Activated CD4-positive, alpha-beta memory T cell treated with anti-CD3 and anti-CD28 coated beads, Interleukin-2, amount 10 ng/mL, durations not matched to agents 7 days and 5 days (primary cell): ENCODE results near the gene CSF3R. TPM values are rescaled to one million over a fixed set of nuclear protein-coding genes. Genes with fewer than 3 reads are reported as not detected.

Source experiments
- CTCF ChIA-PET: fragments of 350-600 bp; sonication (Branson Sonifier 250); formaldehyde crosslinking; loops from one replicate; lab custom pipeline; 2021; ENCODE audit warnings: antibody characterized with exemption, inconsistent platforms; lab: Charles Lee
- POLR2A ChIA-PET: fragments of 350-600 bp; sonication (Branson Sonifier 250); formaldehyde crosslinking; loops from one replicate; lab custom pipeline; 2021; ENCODE audit warnings: antibody characterized with exemption; lab: Charles Lee
- DNase-seq: peaks from one replicate; pipeline ENCODE4 v3.0.0-alpha.2; 2020
- H3K27ac Mint-ChIP-seq: one replicate; pipeline ENCODE4 v1.8.0; 2021; ENCODE audit warnings: mild to moderate bottlenecking, mixed read lengths
- H3K27me3 Mint-ChIP-seq: one replicate; pipeline ENCODE4 v1.8.0; 2021; ENCODE audit warnings: mixed read lengths
- H3K36me3 Mint-ChIP-seq: one replicate; pipeline ENCODE4 v1.8.0; 2021; ENCODE audit warnings: low read depth, mixed read lengths
- H3K4me1 Mint-ChIP-seq: one replicate; pipeline ENCODE4 v1.8.0; 2021; ENCODE audit warnings: mixed read lengths
- H3K4me3 Mint-ChIP-seq: one replicate; pipeline ENCODE4 v1.8.0; 2021; ENCODE audit warnings: mild to moderate bottlenecking, mixed read lengths
- H3K9me3 Mint-ChIP-seq: one replicate; pipeline ENCODE4 v1.8.0; 2021; ENCODE audit warnings: mixed read lengths
- total RNA-seq, 2 experiments: library from RNA; stranded (reverse); gene quantifications; one replicate each; pipeline ENCODE4 v1.2.3, GENCODE V29; 2021

The CSF3R gene
- total RNA-seq = under 1 TPM; 0.43 TPM

- no peak within 1 kb of the TSS for H3K27ac Mint-ChIP-seq
- peaks cover 15% of the 10 kb centered on the region for H3K4me1 Mint-ChIP-seq
- H3K9me3 Mint-ChIP-seq = no peaks in the 10 kb centered on the region
- H3K36me3 Mint-ChIP-seq = no peaks in the 10 kb centered on the region
- DNase-seq = no peak
- peaks cover 19% of the 10 kb centered on the region for H3K27me3 Mint-ChIP-seq
- POLR2A ChIA-PET = interaction anchor here (0.9 kb wide), 1 partner anchor 11 kb away, joined by 3 read pairs; no protein-coding TSS in a partner anchor
- CTCF ChIA-PET = no interaction called here
- peak within 1 kb of the TSS; percentile 14 for H3K4me3 Mint-ChIP-seq
Observed at GRCh38 chr1:36482724-36483388, at the start of gene CSF3R. TSS of gene CSF3R (minus strand) at chr1:36482913. CDS start at chr1:36479496, 3,417 bp downstream.

GRCh38 chr1:36531833-36532232 lies 49.1 kb upstream of the CSF3R start:
- H3K27ac Mint-ChIP-seq = no peak overlapping the region
- POLR2A ChIA-PET = no interaction called here

GRCh38 chr1:36530791-36531190 lies 48.1 kb upstream of the CSF3R start:
- no peak overlapping the region for H3K27ac Mint-ChIP-seq
- no peak overlapping the region for H3K4me3 Mint-ChIP-seq
- no peaks in the 10 kb centered on the region for H3K9me3 Mint-ChIP-seq
- no peaks in the 10 kb centered on the region for H3K4me1 Mint-ChIP-seq
- CTCF ChIA-PET = no interaction called here
- POLR2A ChIA-PET = no interaction called here
- H3K27me3 Mint-ChIP-seq = peaks cover 7% of the 10 kb centered on the region
- no peaks in the 10 kb centered on the region for H3K36me3 Mint-ChIP-seq
- DNase-seq = no peak

More at GRCh38 chr1:36531833-36532232, 49.1 kb upstream of the CSF3R start:
- no peak overlapping the region for H3K4me3 Mint-ChIP-seq
- H3K27me3 Mint-ChIP-seq = peaks cover 13% of the 10 kb centered on the region
- H3K36me3 Mint-ChIP-seq = no peaks in the 10 kb centered on the region
- no peaks in the 10 kb centered on the region for H3K9me3 Mint-ChIP-seq
- CTCF ChIA-PET = interaction anchor here (3.7 kb wide), 1 partner anchor 16 kb away, joined by 20 read pairs; no protein-coding TSS in a partner anchor
- DNase-seq = no peak
- no peaks in the 10 kb centered on the region for H3K4me1 Mint-ChIP-seq

- ChIA-PET CTCF (interaction anchor here (1.0 kb wide), 1 partner anchor 20 kb away, joined by 3 read pairs; no protein-coding TSS in a partner anchor), POLR2A (no interaction called here)
- no peak for DNase-seq
- Mint-ChIP-seq H3K4me1 (no peaks in the 10 kb centered on the region), H3K27ac (no peak overlapping the region), H3K4me3 (no peak overlapping the region), H3K9me3 (no peaks in the 10 kb centered on the region), H3K27me3 (peaks cover 5% of the 10 kb centered on the region), H3K36me3 (no peaks in the 10 kb centered on the region)
Observed at GRCh38 chr1:36530261-36530660, 47.5 kb upstream of the CSF3R start.

DNA sequence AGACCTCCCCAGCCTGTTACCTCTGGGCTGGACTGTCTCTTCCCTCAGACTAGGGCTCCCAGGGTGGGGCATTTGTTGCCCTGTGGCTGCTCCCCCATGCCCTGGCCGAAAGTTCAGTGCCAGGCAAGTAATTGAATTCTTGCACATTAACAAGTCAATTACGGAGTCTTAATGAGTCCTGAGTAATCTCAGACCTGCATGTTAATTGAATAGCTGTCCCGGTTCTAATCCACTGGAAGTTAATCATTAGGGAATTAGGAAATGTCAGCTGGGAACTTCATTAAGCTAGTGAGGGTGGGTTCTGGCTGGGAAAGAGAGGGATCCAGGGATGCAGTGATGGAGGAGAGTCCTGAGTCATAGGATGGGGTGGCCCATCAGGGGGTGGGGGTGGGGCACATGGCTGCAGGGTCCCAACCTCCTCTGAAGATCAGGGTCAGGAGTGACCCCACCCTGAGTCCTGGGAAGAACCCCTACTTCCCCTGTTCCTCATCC lies 47.1 kb upstream of the CSF3R start:
- H3K4me1 Mint-ChIP-seq = peaks cover under 1% of the 10 kb centered on the region
- H3K27ac Mint-ChIP-seq = no peak overlapping the region
- no peak for DNase-seq
- H3K9me3 Mint-ChIP-seq = no peaks in the 10 kb centered on the region
- CTCF ChIA-PET = interaction anchor here (1.0 kb wide), 1 partner anchor 20 kb away, joined by 3 read pairs; no protein-coding TSS in a partner anchor
- H3K36me3 Mint-ChIP-seq = no peaks in the 10 kb centered on the region
- POLR2A ChIA-PET = no interaction called here
- H3K27me3 Mint-ChIP-seq = peaks cover 5% of the 10 kb centered on the region
- H3K4me3 Mint-ChIP-seq = no peak overlapping the region

- Mint-ChIP-seq H3K36me3 (no peaks in the 10 kb centered on the region), H3K4me1 (peaks cover 12% of the 10 kb centered on the region), H3K27ac (no peak overlapping the region), H3K27me3 (peaks cover 5% of the 10 kb centered on the region), H3K9me3 (no peaks in the 10 kb centered on the region), H3K4me3 (no peak overlapping the region)
- DNase-seq = no peak
- POLR2A ChIA-PET = interaction anchor here (0.6 kb wide), 1 partner anchor 373 kb away, joined by 3 read pairs; no protein-coding TSS in a partner anchor
- CTCF ChIA-PET = no interaction called here
Observed at GRCh38 chr1:36528361-36529349, 45.9 kb upstream of the CSF3R start.

DNA sequence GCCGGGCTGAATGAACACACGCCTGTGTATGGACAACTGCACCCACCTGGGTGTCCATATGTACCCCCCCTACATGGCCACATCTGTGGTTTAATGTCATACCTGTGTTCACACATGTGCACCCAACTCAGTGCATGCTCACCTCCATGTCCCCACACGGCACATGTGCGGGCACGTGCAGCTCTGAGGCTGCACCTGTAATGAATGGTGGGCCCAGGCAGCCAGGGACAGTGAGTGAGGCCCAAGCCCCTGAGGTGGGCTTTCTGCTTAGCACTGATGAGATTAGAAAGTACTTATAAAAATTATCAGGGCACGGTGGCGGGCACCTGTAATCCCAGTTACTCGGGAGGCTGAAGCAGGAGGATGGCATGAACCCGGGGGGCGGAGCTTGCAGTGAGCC lies 42.5 kb upstream of the CSF3R start:
- Mint-ChIP-seq H3K27ac (no peak overlapping the region), H3K4me1 (peaks cover 17% of the 10 kb centered on the region), H3K4me3 (no peak overlapping the region), H3K27me3 (no peaks in the 10 kb centered on the region), H3K36me3 (no peaks in the 10 kb centered on the region), H3K9me3 (no peaks in the 10 kb centered on the region)
- ChIA-PET CTCF (no interaction called here), POLR2A (no interaction called here)
- no peak for DNase-seq

GRCh38 chr1:36524359-36525062 lies 41.8 kb upstream of the CSF3R start:
- no peaks in the 10 kb centered on the region for H3K36me3 Mint-ChIP-seq
- CTCF ChIA-PET = no interaction called here
- H3K27me3 Mint-ChIP-seq = no peaks in the 10 kb centered on the region

DNA sequence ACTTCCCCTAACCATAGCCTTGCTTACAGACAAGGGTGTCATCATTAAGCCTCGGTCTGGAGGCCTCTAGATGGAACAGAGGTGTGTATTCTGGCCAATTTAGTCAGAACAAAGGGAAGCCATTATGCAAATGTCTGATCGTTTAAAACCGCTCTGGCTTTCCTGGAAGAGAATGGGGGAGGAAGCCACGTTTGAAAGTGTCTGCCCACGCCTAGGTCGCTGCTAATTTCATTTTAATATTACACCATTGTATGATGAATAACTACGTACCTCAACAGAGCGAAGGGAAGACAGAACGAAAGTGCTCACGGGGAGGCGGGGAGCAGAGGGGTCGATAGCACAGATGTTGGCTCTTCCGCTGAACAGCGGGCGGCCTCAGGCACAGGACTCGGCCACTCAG lies 41.1 kb upstream of the CSF3R start:
- CTCF ChIA-PET = interaction anchor here (1.7 kb wide), 1 partner anchor 52 kb away, joined by 6 read pairs; no protein-coding TSS in a partner anchor
- no peaks in the 10 kb centered on the region for H3K27me3 Mint-ChIP-seq
- H3K36me3 Mint-ChIP-seq = no peaks in the 10 kb centered on the region
- H3K27ac Mint-ChIP-seq = peak overlapping the region; percentile 38
- H3K4me3 Mint-ChIP-seq = peak overlapping the region; percentile 22
- no peak for DNase-seq
- H3K4me1 Mint-ChIP-seq = peaks cover 17% of the 10 kb centered on the region
- POLR2A ChIA-PET = no interaction called here
- no peaks in the 10 kb centered on the region for H3K9me3 Mint-ChIP-seq

More at GRCh38 chr1:36524359-36525062, 41.8 kb upstream of the CSF3R start:
- Mint-ChIP-seq H3K4me1 (peaks cover 17% of the 10 kb centered on the region), H3K4me3 (peak overlapping the region; percentile 22), H3K27ac (peak overlapping the region; percentile 38), H3K9me3 (no peaks in the 10 kb centered on the region)
- no peak for DNase-seq
- POLR2A ChIA-PET = no interaction called here

DNA sequence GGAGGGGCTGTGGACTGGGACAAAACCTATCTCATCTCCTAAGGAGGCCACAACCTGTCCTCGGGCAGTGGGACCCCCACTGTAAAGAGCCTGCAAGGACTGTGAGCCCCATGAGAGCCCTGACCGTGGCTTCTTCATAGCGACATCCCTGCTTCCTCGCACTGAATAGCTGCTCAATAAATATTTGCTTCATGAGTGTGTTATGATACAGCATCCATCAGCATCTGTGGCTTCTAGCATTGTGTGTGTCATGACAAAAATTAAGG lies 40.5 kb upstream of the CSF3R start:
- no peaks in the 10 kb centered on the region for H3K36me3 Mint-ChIP-seq
- CTCF ChIA-PET = interaction anchor here (1.7 kb wide), 1 partner anchor 53 kb away, joined by 6 read pairs; no protein-coding TSS in a partner anchor
- no peak for DNase-seq
- POLR2A ChIA-PET = no interaction called here
- H3K27me3 Mint-ChIP-seq = no peaks in the 10 kb centered on the region
- peaks cover 17% of the 10 kb centered on the region for H3K4me1 Mint-ChIP-seq
- H3K27ac Mint-ChIP-seq = no peak overlapping the region
- no peak overlapping the region for H3K4me3 Mint-ChIP-seq
- no peaks in the 10 kb centered on the region for H3K9me3 Mint-ChIP-seq

DNA sequence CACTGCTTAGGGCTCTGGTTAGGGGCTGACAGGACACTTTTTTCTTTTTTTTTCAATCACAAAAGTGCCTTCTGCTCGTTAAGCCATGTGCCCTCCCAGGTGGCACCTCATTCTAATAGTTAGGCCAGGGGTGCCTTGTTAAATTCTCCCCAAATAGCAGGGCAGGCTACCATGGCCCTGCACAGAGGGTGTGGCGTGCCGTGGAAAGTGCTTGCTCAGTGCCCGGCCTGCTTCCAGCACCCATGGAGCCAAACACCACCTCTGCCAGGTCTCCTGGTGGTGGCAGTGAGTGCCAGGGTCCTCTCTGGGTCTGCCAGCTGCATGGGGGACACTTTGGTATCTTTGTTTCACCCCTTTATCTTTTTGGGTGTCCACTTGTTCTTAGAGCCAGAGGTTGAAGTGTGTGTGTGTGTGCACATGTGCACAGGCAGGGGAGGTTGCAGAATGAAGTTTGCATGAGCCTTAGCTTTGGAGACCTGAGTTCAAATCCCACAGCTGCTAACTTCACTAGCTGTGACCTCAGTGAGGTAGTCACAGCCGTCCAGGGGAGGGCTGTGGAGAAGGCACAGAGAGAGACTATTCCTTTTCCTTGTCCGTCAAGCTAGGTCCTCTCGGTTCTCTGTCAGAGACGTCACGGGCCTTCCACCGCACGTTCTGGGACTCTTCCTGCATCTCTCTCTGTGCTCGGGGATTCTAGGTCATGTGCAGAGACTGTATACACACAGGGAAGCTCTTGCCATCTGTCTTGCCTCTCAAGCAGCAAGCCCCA lies 39.9 kb upstream of the CSF3R start:
- no peak overlapping the region for H3K4me3 Mint-ChIP-seq
- ChIA-PET CTCF (interaction anchor here (1.7 kb wide), 1 partner anchor 53 kb away, joined by 6 read pairs; no protein-coding TSS in a partner anchor), POLR2A (no interaction called here)
- no peaks in the 10 kb centered on the region for H3K27me3 Mint-ChIP-seq
- no peaks in the 10 kb centered on the region for H3K9me3 Mint-ChIP-seq
- H3K27ac Mint-ChIP-seq = no peak overlapping the region
- no peak for DNase-seq
- H3K4me1 Mint-ChIP-seq = peaks cover 17% of the 10 kb centered on the region
- no peaks in the 10 kb centered on the region for H3K36me3 Mint-ChIP-seq

DNA sequence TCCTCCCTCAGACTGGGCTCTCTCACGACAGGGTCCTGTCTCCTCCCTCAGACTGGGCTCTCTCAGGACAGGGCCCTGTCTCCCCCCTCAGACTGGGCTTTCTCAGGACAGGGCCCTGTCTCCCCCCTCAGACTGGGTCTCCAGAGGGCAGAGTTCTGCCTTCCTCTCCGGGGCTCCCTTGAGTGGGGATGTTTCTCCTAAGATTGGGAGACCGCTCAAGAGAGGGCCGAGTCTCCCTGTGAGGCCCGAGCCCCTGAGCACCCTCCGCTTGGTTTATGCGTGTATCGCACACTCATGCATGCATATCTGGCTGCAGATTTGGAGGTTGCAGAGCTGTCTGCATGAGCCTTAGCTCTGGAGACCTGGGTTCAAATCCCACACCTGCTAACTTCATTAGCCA lies 39.3 kb upstream of the CSF3R start:
- CTCF ChIA-PET = no interaction called here
- no peaks in the 10 kb centered on the region for H3K36me3 Mint-ChIP-seq
- no peak overlapping the region for H3K27ac Mint-ChIP-seq
- no peaks in the 10 kb centered on the region for H3K27me3 Mint-ChIP-seq
- peaks cover 17% of the 10 kb centered on the region for H3K4me1 Mint-ChIP-seq
- POLR2A ChIA-PET = no interaction called here
- DNase-seq = no peak
- no peaks in the 10 kb centered on the region for H3K9me3 Mint-ChIP-seq
- no peak overlapping the region for H3K4me3 Mint-ChIP-seq
